Cerebellar cortex (tissue), 1 donor: ENCODE data around the gene TRIM67.
A peak's percentile ranks its signal among the peaks of the same experiment; 100 is the strongest.

Experiments
- DNase-seq: peaks from one replicate; pipeline ENCODE4 v3.0.0-alpha.2; 2015; ENCODE audit warnings: low spot score

Gene TRIM67

DNA sequence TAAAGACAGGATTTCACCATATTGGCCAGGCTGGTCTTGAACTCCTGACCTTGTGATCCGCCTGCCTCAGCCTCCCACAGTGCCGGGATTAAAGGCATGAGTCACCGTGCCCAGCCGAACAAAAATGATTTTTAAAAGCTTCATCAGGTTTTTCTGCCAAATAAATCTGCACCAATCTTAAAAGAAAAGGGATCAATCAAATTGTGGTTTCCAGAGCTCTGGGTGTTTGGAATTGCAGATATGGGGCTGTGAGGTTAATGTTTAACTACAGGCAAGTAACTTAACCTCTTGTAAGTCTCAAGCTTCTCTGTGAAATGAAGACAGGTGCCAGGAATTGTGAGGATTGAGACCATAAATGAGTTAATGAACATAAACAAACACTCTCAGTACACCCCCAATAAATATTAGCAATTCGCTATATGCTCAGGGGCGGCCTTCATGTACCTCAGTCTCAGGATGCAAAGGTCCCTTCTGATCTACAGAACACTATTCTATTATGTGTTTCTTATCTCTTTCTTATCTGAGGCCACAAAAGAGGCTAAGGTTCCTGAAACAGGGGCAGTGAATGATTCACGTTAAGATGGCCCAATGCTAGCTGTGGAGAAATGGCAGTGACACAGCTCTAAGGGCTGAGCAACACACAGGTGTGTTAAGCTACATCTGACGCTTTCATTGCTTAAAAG lies 72.0 kb downstream of the TRIM67 start:
- DNase-seq: no peak

DNA sequence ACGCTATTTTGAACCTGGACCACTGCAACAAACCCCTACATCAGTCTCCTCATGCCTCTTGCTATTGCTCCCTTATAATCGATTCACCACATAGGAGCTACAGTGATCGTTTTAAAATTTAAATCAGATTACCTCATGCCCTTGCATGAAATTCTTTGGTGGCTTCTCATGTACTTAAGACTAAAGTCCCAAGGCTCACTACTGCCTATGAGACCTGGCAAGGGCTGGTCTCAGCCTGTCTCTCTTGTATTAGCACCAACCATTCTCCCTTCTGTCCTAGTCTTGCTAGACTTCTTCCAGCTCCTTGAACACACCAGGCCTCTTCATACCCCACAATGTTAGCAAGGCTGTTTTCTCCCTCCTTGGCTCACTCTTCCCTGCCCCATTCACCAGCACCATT lies 72.6 kb downstream of the TRIM67 start:
- DNase-seq: no peak

DNA sequence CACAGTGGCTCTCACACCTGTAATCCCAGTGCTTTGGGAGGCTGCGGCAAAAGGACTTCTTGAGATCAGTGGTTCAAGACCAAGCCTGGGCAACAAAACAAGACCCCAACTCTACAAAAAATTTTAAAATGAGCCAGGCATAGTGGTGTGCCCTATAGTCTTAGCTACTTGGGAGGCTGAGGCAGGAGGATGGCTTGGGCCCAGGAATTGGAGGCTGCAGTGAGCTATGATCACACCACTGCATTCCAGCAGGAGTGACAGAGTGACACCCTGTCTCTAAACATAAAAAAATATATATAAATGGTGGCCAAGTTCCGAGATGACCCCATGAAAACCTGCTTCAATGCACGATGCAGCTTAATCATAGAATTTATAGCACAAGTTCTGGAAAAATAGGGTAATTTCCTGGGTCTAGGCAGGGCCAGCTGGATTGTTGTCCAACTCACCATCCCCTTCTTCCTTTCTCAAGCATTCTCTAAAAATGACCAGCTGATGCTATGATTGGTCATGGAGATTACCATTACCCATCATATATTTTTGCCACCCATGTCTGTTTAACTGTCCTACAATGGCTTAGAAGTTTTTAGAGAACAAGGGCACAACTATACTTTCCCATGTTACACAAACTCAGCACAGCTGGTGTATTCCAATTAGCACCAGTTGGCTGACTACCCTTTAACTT lies 73.8 kb downstream of the TRIM67 start:
- no peak for DNase-seq

DNA sequence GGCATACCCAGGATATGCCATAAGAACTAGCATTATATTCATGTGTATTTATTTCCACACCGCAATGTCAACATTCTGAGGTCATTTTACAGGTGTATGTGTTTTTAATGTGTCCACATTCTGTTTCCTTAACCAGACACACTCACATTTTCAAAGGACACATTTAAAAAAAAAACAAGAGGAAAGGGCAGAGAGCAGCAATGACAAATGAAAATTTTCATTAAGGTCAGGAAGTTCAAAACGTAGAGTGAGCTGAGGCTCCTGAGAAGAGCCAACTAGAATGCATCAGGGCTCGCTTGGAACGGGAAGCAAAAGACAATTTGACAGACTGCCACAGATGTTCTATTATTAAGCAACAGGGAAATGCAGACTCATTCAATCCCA lies 74.3 kb downstream of the TRIM67 start:
- DNase-seq: no peak

DNA sequence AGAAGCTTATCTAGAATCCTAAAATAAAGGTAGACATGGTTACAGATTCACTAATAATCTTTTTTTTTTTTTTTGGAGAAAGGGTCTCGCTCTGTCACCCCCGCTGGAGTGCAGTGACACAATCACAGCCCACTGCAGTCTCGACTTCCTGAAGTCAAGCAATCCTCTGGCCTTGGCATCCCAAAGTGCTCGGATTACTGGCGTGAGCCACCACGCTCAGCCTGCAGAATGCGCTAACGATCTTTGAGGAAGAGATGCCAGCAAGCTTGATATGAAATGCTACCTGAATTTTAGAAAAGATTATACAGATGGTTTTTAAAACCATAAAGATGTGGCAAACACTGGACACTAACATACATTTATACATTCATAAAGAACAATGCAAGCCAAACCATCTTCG lies 75.1 kb downstream of the TRIM67 start:
- no peak for DNase-seq

DNA sequence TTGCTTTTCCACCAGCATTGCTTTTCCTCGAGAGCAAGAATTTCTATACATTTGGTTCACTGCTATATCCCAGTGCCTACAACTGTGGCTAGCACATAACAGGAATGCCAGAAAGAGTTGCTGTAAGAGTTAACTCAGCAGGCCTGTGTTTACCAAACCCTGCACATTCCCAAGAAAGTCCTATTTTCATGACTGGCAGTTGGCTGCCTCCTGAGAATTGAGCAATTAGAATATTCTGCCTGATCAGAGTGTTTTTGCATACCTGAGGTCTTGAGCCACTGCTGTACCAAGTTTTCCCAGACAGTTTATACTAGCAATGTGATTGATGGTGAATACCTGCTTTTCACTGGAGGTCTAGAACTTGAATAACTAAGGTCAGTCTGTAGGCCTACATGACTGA lies 76.4 kb downstream of the TRIM67 start:
- DNase-seq: no peak

DNA sequence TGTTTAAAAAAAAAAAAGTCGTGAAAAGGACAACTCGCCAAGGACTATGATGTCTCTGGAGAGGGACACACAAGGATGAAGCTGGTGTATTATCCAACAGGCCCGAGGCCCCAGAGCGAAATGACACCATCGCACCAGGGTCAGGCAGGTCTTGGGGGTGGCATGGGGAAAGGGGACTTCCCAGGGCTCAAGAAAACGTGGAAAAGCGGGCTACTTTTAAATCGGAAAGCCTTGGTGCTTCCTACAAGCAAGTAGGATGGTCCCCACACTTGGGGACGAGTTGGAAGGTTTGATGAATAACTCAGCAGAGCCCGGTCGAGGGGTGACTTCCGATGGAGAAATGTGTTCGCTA lies 78.6 kb downstream of the TRIM67 start:
- DNase-seq: no peak

DNA sequence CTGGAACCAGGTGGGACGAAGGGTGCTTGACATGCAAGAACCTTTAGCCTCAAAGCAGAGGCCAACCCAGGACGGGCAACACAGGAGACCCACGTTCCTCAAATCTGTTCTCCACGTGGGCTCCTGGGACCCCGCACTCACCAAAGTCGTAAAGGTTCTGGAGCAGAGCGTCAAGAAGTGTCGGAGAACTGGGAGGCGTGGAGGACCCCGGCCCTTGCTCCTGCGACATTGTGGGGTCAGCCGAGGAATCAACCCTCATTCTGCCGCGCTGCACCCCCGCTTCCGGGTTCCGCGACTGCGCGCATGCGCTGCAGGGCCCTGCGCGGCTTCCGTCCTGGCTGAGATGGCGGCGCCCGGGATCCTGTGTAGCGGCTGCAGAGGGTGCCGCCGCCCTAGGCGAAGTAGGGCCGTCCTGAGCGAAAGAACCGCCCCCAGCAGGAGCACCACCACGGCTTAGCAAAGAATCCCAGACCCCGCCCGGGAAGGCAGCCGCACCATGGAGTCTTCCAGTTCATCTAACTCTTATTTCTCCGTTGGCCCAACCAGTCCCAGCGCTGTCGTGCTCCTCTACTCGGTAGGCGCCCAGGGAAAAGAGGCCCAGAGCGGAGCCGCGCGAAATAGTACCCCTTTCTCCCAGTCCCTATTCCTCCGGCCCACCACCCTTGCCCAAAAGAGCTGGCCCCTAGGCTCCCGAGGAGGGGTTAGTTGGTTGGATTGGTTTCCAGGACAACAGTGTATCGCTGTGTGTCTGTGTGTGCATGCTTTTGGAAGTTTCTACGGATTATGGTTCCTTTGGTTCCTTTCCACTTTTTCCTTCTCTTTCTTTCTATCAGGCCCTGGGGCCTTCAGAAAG lies 79.3 kb downstream of the TRIM67 start, which contains the start of gene GNPAT:
GNPAT (plus strand) TSS at position 330 of the 853 bp plus-strand sequence; CDS start at position 497, 167 bp downstream.
- DNase-seq: peak; percentile 80

DNA sequence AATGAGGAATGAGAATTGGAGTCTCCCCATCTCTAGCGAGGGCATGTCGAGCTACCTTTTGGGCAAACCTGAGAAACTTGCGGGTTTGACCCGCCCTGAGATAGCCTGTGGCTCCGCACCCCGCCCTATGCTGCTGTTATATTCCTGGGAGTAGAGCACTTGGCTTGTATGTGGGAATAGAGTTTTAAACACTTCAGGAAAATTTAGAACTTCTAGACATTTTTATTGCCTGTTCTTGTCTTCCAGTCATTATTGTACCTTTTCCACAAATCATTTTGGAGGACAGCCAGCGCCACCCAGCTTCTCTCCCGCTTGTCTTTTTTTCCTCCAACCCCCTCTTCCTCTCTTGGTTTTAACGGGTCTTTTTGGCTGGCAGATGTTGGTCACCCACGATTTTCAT lies 79.9 kb downstream of the TRIM67 start:
- peak; percentile 25 for DNase-seq

DNA sequence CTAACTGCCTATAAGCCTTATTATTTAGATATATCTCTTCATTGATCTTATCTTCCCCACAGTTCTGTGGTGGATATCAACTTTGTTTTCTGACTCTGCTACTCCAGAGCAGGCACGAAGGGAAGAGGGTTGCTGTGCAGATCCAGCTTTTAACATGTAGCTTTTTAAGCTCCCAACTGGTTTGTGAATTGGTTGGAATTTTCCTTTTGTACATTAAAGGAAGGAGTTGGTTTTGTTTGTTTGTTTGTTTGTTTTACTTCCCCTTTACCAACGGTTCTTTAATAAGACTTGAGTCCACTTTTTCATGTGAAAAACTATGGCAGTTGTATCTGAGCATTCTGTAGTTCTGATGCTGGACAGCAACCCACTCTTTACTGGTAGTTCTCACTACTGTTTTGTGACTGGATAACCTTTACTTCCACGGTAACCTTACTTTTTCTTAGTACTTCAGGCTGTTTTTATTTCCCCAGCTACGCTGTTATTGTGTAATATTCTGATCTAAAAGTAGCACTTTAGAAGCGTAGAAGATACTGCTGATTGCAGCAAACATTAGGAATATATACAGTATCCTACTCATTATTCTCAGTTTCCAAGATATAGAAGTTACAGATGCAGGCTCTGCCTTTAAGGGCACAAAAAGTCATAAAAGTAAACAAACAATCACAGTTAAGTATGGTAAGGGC lies 80.8 kb downstream of the TRIM67 start:
- DNase-seq: no peak

DNA sequence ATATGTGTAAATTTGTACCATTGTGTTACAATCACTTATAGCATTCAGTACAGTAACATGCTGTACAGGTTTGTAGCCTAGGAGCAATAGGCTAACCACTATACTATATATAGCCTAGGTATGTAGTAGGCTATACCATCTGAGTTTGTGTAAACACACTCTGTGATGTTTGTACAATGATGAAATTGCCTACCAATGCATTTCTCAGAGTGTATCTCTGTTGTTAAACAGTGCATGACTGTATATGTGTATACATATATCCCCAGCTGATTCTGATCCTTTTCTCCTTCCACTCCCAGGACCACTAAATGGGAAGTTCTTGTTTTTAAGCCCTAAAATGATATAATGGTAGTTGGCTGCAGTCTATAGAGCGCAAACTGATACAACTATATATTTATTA lies 86.9 kb downstream of the TRIM67 start:
- no peak for DNase-seq

DNA sequence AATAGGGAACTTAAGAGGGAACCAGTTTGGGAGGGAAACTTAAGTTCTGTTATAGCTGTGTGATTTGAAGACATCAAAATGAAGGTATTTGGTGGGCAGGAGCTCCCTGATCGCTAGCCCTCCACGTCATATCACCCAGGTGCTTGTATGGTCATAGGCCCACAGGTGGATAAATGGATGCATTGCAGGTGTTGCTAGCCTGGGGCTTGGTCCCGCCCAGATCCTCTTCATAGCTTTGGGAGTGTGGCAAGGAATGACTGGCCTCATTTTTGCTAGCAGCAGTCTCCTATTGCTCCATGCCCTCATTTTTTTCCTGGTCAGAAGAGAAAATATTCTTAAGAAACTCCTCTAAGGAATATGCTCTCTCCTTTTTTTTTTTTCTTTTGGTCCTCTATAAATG lies 90.5 kb downstream of the TRIM67 start:
- DNase-seq: no peak

DNA sequence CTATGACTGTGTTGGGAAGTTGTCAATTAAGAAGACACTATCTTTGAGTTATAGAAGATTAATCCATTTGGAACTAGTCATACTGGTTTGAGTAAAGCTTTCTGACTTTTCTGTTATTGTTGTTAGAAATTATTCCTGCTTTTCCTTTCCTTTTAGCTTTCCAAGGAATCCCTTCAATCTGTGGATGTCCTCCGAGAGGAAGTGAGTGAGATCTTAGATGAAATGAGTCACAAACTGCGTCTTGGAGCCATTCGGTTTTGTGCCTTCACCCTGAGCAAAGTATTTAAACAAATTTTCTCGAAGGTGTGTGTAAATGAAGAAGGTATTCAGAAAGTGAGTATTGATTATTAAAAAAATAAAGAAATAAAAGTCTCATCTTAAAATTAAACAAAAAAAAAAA lies 98.5 kb downstream of the TRIM67 start:
- no peak for DNase-seq

DNA sequence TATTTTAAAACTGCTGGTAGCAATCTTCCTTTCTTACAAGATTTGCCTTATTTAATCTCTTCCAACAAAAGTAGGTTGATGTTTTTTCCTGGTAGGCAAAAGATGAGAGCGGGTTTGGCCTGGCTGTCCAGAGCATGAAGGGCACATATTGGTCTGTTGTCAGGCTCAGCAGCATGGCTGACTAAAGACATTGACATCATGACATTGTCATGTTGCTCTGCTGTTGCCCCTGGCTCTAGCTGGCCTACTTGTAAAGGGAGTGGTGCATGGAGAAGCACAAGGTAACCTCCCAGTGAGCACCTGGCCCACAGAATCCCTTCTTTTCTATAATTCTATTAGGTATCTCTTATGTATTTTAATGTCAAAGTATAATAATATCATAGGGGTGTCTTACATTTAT lies 102.8 kb downstream of the TRIM67 start:
- DNase-seq: no peak

DNA sequence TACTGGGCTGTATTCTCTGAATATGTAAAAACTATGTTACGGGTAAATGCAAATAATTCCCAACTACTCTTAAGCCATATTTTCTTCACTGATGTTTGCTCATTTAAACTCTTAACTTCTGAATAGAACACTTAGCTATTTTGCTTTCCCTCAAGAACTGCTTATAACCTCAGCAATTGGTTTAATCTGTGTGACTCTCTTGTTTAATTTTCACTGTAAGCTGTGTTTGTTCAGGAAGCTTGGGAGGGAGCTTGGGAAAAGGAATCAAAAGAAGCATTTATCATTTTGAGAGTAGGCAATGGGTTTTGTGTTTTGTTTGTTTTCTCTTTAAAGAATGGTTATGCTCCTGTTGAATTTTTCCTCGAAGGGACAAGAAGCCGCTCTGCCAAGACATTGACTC lies 103.5 kb downstream of the TRIM67 start:
- no peak for DNase-seq

DNA sequence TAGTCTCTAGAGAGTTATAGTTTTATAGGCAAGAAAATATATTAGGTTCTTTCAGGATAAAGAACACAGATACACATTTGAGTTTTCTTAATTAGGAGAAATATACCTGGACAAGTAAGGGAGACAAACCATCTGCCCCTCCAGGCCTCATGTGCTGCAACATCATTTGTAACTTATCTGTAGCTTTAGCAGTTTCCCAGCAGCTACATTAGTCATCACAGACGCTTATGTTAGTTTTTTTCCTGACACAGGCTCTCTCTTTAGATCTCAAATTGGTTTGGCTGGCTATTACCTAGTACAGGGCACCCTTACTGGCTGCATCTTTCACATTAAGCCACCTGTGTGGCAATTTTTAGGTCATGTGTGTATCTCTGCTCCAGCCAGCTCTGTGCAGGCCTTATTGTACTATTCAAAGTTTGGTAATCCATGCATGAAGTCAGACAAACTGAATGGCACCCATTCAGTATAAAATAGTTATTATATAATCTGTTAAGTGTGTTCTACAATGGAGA lies 105.0 kb downstream of the TRIM67 start:
- no peak for DNase-seq
